ENCODE data around the gene NKD2.
A peak's percentile ranks its signal among the peaks of the same experiment; 100 is the strongest.

NKD2 gene

DNA sequence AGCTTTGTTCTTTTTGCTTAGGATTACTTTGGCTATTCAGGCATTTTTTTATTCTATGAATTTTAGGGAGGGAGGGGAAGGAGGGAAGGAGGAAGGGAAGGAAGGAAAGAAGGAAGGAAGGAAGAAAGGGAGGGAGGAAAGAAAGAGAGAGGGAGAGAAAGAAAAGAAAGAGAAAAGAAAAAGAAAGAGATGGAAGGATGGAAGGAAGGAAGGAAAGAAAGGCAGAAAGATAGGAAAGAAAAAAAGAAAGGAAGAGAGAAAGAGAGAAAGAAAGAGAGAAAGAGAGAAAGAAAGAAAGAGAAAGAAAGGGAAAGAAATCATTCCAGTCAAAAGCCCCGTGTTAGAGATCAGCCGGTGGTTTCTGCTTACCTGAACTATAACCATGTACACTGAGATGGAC, 20.8 kb upstream of the NKD2 start:
- DNase-seq: no peak
- TF ChIP-seq CTCF (IDR thresholded peaks at IDR 0.05): no peak
- Mint-ChIP-seq H3K27ac (no peak overlapping the region), H3K9me3 (peaks cover 48% of the 10 kb centered on the region), H3K4me3 (no peak overlapping the region), H3K4me1 (peaks cover 20% of the 10 kb centered on the region), H3K36me3 (ENCODE audit: low read depth) (peaks cover 6% of the 10 kb centered on the region), H3K27me3 (ENCODE audit: low read depth, poor library complexity) (peaks cover 18% of the 10 kb centered on the region)

- H3K36me3 Mint-ChIP-seq (ENCODE audit: low read depth): peaks cover 6% of the 10 kb centered on the region
- H3K4me3 Mint-ChIP-seq: no peak overlapping the region
- peaks cover 23% of the 10 kb centered on the region for H3K4me1 Mint-ChIP-seq
- TF ChIP-seq CTCF (IDR thresholded peaks at IDR 0.05): no peak
- H3K27me3 Mint-ChIP-seq (ENCODE audit: low read depth, poor library complexity): peaks cover 18% of the 10 kb centered on the region
- H3K9me3 Mint-ChIP-seq: peaks cover 47% of the 10 kb centered on the region
- no peak overlapping the region for H3K27ac Mint-ChIP-seq
- DNase-seq: no peak
Measured at GRCh38 chr5:988322-988721, 20.3 kb upstream of the NKD2 start.

- H3K4me3 Mint-ChIP-seq: no peak overlapping the region
- H3K4me1 Mint-ChIP-seq: peaks cover 29% of the 10 kb centered on the region
- peaks cover 30% of the 10 kb centered on the region for H3K9me3 Mint-ChIP-seq
- peaks cover 12% of the 10 kb centered on the region for H3K27me3 Mint-ChIP-seq (ENCODE audit: low read depth, poor library complexity)
- peak overlapping the region; percentile 94 for H3K27ac Mint-ChIP-seq
- TF ChIP-seq CTCF (IDR thresholded peaks at IDR 0.05): no peak
- DNase-seq: peak; percentile 44
- H3K36me3 Mint-ChIP-seq (ENCODE audit: low read depth): no peaks in the 10 kb centered on the region
Measured at GRCh38 chr5:989961-990530, 18.6 kb upstream of the NKD2 start.

GRCh38 chr5:991472-992267, 16.9 kb upstream of the NKD2 start:
- DNase-seq: no peak
- Mint-ChIP-seq H3K4me3 (no peak overlapping the region), H3K9me3 (peaks cover 16% of the 10 kb centered on the region), H3K27me3 (ENCODE audit: low read depth, poor library complexity) (peaks cover 9% of the 10 kb centered on the region), H3K27ac (no peak overlapping the region), H3K36me3 (ENCODE audit: low read depth) (no peaks in the 10 kb centered on the region), H3K4me1 (peaks cover 36% of the 10 kb centered on the region)
- TF ChIP-seq CTCF (IDR thresholded peaks at IDR 0.05): no peak

DNA sequence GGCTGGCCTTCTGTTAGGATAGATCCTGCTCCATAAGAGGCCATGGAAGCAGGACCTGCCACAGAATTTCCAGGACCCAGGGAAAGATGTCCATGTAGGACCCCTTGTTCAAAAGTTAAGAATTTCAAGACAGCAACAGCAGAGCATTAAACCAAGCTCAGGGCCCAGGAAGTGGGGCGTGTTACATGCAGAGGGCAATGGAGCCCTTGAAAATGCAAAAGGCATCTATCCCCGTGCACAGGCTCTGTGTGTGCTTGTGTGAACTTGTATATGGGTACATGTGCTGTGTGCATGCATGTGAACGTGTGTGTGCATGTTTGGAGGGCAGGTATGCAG, 14.4 kb upstream of the NKD2 start:
- no peak for TF ChIP-seq CTCF (IDR thresholded peaks at IDR 0.05)
- Mint-ChIP-seq H3K27me3 (ENCODE audit: low read depth, poor library complexity) (peaks cover 9% of the 10 kb centered on the region), H3K4me3 (no peak overlapping the region), H3K4me1 (peaks cover 56% of the 10 kb centered on the region), H3K36me3 (ENCODE audit: low read depth) (no peaks in the 10 kb centered on the region), H3K27ac (no peak overlapping the region), H3K9me3 (no peaks in the 10 kb centered on the region)
- no peak for DNase-seq

GRCh38 chr5:994821-995220, 13.8 kb upstream of the NKD2 start:
- no peak for TF ChIP-seq CTCF (IDR thresholded peaks at IDR 0.05)
- peaks cover 6% of the 10 kb centered on the region for H3K27me3 Mint-ChIP-seq (ENCODE audit: low read depth, poor library complexity)
- H3K36me3 Mint-ChIP-seq (ENCODE audit: low read depth): no peaks in the 10 kb centered on the region
- H3K4me1 Mint-ChIP-seq: peaks cover 52% of the 10 kb centered on the region
- no peaks in the 10 kb centered on the region for H3K9me3 Mint-ChIP-seq
- no peak for DNase-seq
- H3K4me3 Mint-ChIP-seq: no peak overlapping the region
- no peak overlapping the region for H3K27ac Mint-ChIP-seq
